Cardiac septum (tissue), 1 donor: Measurements from ENCODE around the gene ZNF516. TPM values are rescaled to one million over a fixed set of nuclear protein-coding genes. Genes with fewer than 3 reads are reported as not detected.

Experiments used
- DNase-seq: peaks from one replicate; pipeline ENCODE4 v3.0.0-alpha.2; 2020; ENCODE audit warnings: low spot score
- intact Hi-C: fragments of 100-400 bp; cut with DNase I; formaldehyde crosslinking; loops from one replicate; pipeline ENCODE4 v1.14.0; 2022
- total RNA-seq: library from RNA; stranded (reverse); fragmentation: NEBNext Ultra II Directional; extraction: Animal tissue kit (Norgen Biotek cat#: 25700); gene quantifications from one replicate; pipeline ENCODE4 v1.2.1, GENCODE V29; 2021
- donor health status: DM: no; HTN: no; CAD: no.

Gene ZNF516
- total RNA-seq, 1 donor from 2014 or later: 14.7 TPM

DNA sequence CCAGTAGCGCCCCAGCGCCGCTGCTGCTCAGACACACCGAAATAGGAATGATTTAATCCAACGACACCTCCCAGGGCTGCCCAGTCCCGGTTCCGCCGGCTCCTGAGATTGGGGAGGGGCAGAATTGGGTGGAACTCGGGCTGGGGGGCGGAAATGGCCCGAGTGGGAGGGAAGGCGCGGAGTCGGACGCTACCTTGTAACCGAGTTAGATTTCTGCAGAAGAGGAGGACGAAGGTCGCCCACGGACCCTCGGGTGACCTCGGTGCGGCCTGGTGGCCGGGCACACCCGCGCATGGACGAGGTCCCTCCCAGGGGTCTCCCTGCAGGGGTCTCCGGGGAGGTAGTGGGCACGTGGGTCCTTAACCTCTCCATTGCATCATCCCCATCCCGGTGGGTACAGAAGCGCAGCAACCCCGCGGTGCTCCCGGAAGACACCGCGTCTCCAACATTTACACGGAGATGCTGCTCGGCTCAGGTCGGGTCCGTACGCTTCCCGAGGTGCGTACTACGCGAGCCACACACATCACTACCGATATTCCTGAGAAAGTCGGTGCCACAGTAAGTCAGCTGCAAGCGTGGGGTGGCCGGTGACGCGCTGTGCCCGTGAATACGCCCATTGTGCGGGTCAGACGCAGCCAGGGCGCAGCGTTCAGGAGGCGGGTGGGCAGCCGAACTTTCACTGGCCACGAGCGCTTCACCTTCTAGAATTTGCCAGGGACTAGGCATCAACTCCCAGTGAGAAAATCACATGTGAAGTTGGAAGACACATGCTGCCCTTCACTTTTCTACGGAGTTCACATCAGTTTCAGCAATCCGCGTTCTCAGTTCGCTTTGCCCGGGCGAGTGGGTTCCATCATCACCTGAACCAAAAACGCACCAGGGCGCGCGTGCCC is 3.0 kb downstream of the ZNF516 start:
- DNase-seq: no peak
- intact Hi-C loops: loop anchor here (2.0 kb wide), 1 partner anchor 41 kb away; no protein-coding TSS in a partner anchor

DNA sequence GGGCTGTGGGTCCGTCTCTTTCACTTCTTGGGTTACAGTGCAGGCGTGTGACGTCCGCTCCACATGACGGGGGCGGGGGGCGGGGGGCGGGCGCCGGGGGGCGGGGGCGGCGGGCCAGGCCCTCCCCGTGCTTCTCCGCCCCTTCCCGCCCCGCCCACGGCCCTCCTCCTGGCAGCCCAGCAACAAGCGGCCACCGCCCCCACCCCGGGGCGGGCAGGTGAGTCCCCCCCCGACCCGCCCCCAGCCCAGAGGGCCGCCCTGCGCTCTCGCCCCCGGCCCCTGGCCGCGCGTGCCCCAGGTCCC is 3.6 kb downstream of the ZNF516 start:
- intact Hi-C loops: loop anchor here (2.0 kb wide), 1 partner anchor 41 kb away; no protein-coding TSS in a partner anchor
- DNase-seq: peak; percentile 92

- no peak for DNase-seq
- intact Hi-C loops: loop anchor here (2.0 kb wide), 1 partner anchor 40 kb away; no protein-coding TSS in a partner anchor
Measured at GRCh38 chr18:76490670-76491472, 4.2 kb downstream of the ZNF516 start.

DNA sequence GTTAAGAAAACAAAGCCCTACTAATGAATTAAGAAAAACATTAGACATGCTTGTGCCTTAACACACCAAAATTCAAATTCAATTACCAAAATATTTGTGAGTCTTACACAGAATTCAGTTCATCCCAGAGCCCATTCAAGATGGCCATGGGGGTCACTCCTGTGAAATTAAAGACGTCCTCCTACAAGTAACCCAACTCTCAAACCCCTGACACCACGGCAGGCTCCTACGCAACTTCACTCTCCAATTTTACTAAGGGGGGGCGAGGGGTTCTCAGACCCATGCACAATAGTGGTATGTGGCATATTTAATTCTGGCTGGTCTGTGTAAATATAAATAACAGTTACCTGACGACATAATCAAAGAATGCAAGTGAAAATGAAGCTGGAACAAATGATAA is 5.0 kb downstream of the ZNF516 start:
- DNase-seq: no peak
- intact Hi-C loops: loop anchor here (2.0 kb wide), 1 partner anchor 39 kb away; no protein-coding TSS in a partner anchor

DNA sequence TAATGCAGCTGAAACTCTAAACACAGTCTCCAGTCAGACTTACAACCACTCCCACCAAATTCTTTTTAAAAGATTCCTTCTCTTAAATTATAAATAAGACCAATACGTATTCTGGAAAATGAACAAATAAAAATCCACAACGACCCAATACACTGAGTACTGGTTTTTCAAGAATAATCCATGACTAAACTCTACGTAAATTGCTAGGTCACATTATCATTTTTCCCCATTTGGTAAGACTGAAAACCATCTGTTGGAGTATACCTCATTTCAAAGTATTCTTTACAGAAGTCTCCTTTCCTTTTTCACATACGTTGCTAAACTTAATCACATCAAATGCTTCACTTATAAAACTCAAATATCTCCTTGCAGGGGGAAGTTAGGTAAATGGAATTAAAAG is 6.0 kb downstream of the ZNF516 start:
- intact Hi-C loops: loop anchor here (10.0 kb wide), 1 partner anchor 336 kb away; the partner anchor contains the start of gene ZNF236
- no peak for DNase-seq

GRCh38 chr18:76488190-76488589 is 6.9 kb downstream of the ZNF516 start:
- DNase-seq: no peak
- intact Hi-C loops: loop anchor here (10.0 kb wide), 1 partner anchor 337 kb away; the partner anchor contains the start of gene ZNF236

- intact Hi-C loops: loop anchor here (10.0 kb wide), 1 partner anchor 337 kb away; the partner anchor contains the start of gene ZNF236
Measured at GRCh38 chr18:76487782-76488181, 7.3 kb downstream of the ZNF516 start.

GRCh38 chr18:76487070-76487469 is 8.0 kb downstream of the ZNF516 start:
- DNase-seq: no peak
- intact Hi-C loops: loop anchor here (10.0 kb wide), 1 partner anchor 338 kb away; the partner anchor contains the start of gene ZNF236

More at GRCh38 chr18:76487782-76488181, 7.3 kb downstream of the ZNF516 start:
- DNase-seq: no peak

- no peak for DNase-seq
- intact Hi-C loops: loop anchor here (10.0 kb wide), 1 partner anchor 338 kb away; the partner anchor contains the start of gene ZNF236
Measured at GRCh38 chr18:76486574-76486973, 8.5 kb downstream of the ZNF516 start.

GRCh38 chr18:76486038-76486437 is 9.0 kb downstream of the ZNF516 start:
- DNase-seq: no peak
- intact Hi-C loops: loop anchor here (10.0 kb wide), 1 partner anchor 339 kb away; the partner anchor contains the start of gene ZNF236

DNA sequence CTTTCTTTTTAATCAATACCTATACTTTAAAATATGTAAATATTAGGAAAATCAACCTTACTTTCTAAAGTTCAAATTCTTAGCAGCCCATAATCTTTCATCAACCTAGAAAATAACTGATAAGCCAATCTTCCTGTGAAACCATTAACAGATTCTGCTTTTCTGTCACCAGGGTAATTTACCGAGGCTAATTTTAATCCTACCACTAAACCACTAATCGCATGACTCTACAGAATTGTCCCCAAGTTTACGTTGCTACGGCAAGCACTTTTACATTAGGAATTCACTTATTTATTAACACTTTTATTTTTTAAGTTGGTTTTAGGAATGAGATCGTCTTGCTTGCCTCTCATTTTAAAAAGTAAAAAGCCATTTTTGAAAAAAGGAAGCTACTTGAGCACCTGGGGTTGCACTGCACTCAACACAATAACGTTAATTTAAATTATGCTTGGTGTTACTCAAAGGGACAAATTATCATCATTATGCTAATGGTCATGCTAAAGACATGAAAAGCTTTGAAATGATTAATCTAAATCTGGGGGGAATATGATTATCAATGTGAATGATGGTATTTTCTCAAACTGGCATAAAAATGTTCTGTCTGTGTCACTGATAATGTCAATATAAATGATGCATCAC is 10.2 kb downstream of the ZNF516 start:
- intact Hi-C loops: loop anchor here (10.0 kb wide), 1 partner anchor 340 kb away; the partner anchor contains the start of gene ZNF236
- DNase-seq: no peak

DNA sequence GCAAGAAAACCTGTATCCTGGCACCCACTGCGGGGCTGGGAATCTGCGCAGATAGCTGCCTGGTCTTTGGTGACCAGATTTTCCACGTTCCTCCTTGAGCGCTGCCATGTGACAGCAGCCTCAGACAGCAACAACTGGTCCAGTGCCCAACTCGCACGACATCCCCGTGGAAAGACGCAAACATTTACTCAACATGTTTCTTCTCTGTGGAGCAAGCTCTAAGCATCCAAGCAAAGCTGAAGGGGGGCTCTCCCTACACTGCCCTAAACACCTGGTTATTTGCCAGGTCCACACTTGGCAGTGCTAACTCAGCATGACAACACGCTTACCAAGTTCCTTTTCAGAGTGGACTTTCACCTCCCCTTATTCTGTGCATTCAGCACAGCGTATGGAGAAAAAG is 11.3 kb downstream of the ZNF516 start:
- intact Hi-C loops: loop anchor here (10.0 kb wide), 1 partner anchor 341 kb away; the partner anchor contains the start of gene ZNF236
- no peak for DNase-seq

GRCh38 chr18:76482971-76483691 is 11.9 kb downstream of the ZNF516 start:
- intact Hi-C loops: loop anchor here (10.0 kb wide), 1 partner anchor 342 kb away; the partner anchor contains the start of gene ZNF236
- no peak for DNase-seq

- intact Hi-C loops: loop anchor here (10.0 kb wide), 1 partner anchor 343 kb away; the partner anchor contains the start of gene ZNF236
- DNase-seq: no peak
Measured at GRCh38 chr18:76482267-76482666, 12.8 kb downstream of the ZNF516 start.

- DNase-seq: no peak
- intact Hi-C loops: loop anchor here (10.0 kb wide), 1 partner anchor 344 kb away; the partner anchor contains the start of gene ZNF236
Measured at GRCh38 chr18:76480913-76481312, 14.1 kb downstream of the ZNF516 start.

GRCh38 chr18:76479351-76480238 is 15.4 kb downstream of the ZNF516 start:
- DNase-seq: no peak
- intact Hi-C loops: loop anchor here (10.0 kb wide), 1 partner anchor 345 kb away; the partner anchor contains the start of gene ZNF236
